Measurements from ENCODE around the gene MYO5B.
A peak's percentile ranks its signal among the peaks of the same experiment; 100 is the strongest.

GRCh38 chr18:49898421-49898820 is 296.5 kb downstream of the MYO5B start:
- TF ChIP-seq, protein P1, sequence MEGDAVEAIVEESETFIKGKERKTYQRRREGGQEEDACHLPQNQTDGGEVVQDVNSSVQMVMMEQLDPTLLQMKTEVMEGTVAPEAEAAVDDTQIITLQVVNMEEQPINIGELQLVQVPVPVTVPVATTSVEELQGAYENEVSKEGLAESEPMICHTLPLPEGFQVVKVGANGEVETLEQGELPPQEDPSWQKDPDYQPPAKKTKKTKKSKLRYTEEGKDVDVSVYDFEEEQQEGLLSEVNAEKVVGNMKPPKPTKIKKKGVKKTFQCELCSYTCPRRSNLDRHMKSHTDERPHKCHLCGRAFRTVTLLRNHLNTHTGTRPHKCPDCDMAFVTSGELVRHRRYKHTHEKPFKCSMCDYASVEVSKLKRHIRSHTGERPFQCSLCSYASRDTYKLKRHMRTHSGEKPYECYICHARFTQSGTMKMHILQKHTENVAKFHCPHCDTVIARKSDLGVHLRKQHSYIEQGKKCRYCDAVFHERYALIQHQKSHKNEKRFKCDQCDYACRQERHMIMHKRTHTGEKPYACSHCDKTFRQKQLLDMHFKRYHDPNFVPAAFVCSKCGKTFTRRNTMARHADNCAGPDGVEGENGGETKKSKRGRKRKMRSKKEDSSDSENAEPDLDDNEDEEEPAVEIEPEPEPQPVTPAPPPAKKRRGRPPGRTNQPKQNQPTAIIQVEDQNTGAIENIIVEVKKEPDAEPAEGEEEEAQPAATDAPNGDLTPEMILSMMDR (IDR thresholded peaks at IDR 0.05 in 2 of 3, conservative IDR thresholded peaks at IDR 0.05 in 1 of 3; ENCODE audit: control insufficient read depth in 2 of 3, extremely low read depth in 1 of 3, insufficient read depth in 1 of 3, low read depth in 3 of 3, low read length in 3 of 3): no peak
- no peak for TF ChIP-seq ZBED1 (IDR thresholded peaks at IDR 0.05; ENCODE audit: borderline replicate concordance)
- no peak for TF ChIP-seq ZNF384 (IDR thresholded peaks at IDR 0.05; ENCODE audit: borderline replicate concordance, low read depth, low read length)
- TF ChIP-seq, protein P2, sequence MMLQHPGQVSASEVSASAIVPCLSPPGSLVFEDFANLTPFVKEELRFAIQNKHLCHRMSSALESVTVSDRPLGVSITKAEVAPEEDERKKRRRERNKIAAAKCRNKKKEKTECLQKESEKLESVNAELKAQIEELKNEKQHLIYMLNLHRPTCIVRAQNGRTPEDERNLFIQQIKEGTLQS (IDR thresholded peaks at IDR 0.05; ENCODE audit: borderline replicate concordance, extremely low read depth, low read depth, low read length): no peak
- TF ChIP-seq BHLHE40 (IDR thresholded peaks at IDR 0.05; ENCODE audit: borderline replicate concordance in 1 of 2, low read depth in 2 of 2, low read length in 1 of 2): no peak
- TF ChIP-seq, protein P3, sequence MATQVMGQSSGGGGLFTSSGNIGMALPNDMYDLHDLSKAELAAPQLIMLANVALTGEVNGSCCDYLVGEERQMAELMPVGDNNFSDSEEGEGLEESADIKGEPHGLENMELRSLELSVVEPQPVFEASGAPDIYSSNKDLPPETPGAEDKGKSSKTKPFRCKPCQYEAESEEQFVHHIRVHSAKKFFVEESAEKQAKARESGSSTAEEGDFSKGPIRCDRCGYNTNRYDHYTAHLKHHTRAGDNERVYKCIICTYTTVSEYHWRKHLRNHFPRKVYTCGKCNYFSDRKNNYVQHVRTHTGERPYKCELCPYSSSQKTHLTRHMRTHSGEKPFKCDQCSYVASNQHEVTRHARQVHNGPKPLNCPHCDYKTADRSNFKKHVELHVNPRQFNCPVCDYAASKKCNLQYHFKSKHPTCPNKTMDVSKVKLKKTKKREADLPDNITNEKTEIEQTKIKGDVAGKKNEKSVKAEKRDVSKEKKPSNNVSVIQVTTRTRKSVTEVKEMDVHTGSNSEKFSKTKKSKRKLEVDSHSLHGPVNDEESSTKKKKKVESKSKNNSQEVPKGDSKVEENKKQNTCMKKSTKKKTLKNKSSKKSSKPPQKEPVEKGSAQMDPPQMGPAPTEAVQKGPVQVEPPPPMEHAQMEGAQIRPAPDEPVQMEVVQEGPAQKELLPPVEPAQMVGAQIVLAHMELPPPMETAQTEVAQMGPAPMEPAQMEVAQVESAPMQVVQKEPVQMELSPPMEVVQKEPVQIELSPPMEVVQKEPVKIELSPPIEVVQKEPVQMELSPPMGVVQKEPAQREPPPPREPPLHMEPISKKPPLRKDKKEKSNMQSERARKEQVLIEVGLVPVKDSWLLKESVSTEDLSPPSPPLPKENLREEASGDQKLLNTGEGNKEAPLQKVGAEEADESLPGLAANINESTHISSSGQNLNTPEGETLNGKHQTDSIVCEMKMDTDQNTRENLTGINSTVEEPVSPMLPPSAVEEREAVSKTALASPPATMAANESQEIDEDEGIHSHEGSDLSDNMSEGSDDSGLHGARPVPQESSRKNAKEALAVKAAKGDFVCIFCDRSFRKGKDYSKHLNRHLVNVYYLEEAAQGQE (IDR thresholded peaks at IDR 0.05; ENCODE audit: low read depth, low read length): peak; percentile 97
- no peak for TF ChIP-seq TAF1 (IDR thresholded peaks at IDR 0.05; ENCODE audit: borderline replicate concordance, low read depth, low read length)
- TF ChIP-seq FOS (IDR thresholded peaks at IDR 0.05; ENCODE audit: borderline replicate concordance, extremely low read depth, insufficient read length): no peak
- TF ChIP-seq ZBTB33 (IDR thresholded peaks at IDR 0.05): no peak
- no peak for TF ChIP-seq KDM1A (IDR thresholded peaks at IDR 0.05; ENCODE audit: borderline replicate concordance)
- no peak for TF ChIP-seq POLR2A (IDR thresholded peaks at IDR 0.05; ENCODE audit: low read depth, low read length)
- TF ChIP-seq RAD21 (IDR thresholded peaks at IDR 0.05; ENCODE audit: insufficient read depth, low read depth, low read length): no peak
- no peak for TF ChIP-seq POLR2AphosphoS2 (IDR thresholded peaks at IDR 0.05; ENCODE audit: low read depth, low read length)
- TF ChIP-seq SMC3 (IDR thresholded peaks at IDR 0.05; ENCODE audit: borderline replicate concordance, low read length): 0 out of 2 replicates have a peak, but pooled peaks have one; percentile 5
